Testis (tissue), 2 donors: ENCODE data around the gene TSSK3.

ENCODE experiments used
- CTCF ChIP-seq, 3 experiments: fragments of 450-650 bp in 2 of 3; fragments of 200-600 bp in 1 of 3; sonication (generic) in 1 of 3; IDR thresholded peaks; one replicate each; pipeline ENCODE4 v1.5.1; 2016 to 2019; ENCODE audit warnings: antibody characterized with exemption in 3 of 3, mild to moderate bottlenecking in 2 of 3, moderate library complexity in 1 of 3
- POLR2A ChIP-seq: fragments of 450-650 bp; IDR thresholded peaks from one replicate; pipeline ENCODE4 v1.6.1; 2017; ENCODE audit warnings: antibody characterized with exemption, mild to moderate bottlenecking, moderate library complexity

GRCh38 chr1:32388641-32389040, 26.3 kb downstream of the TSSK3 start:
- no peak for TF ChIP-seq CTCF (IDR thresholded peaks at IDR 0.05)
- TF ChIP-seq POLR2A: no peak
